ENCODE data around the gene TPSB2.

TPSB2 gene

GRCh38 chr16:1210461-1210860, 19.5 kb downstream of the TPSB2 start:
- H3K4me3 ChIP-seq (ENCODE audit: control insufficient read depth, low read depth, low read length) = no peak overlapping the region
- DNase-seq (ENCODE audit: low read depth) = no peak
- no peak for TF ChIP-seq CTCF (IDR thresholded peaks at IDR 0.05; ENCODE audit: control insufficient read depth, insufficient read depth, low read depth, low read length, missing control alignments)

- DNase-seq (ENCODE audit: low read depth) = no peak
- TF ChIP-seq CTCF (IDR thresholded peaks at IDR 0.05; ENCODE audit: control insufficient read depth, insufficient read depth, low read depth, low read length, missing control alignments) = no peak
- no peak overlapping the region for H3K4me3 ChIP-seq (ENCODE audit: control insufficient read depth, low read depth, low read length)
Observed at GRCh38 chr16:1209081-1209480, 20.9 kb downstream of the TPSB2 start.

DNA sequence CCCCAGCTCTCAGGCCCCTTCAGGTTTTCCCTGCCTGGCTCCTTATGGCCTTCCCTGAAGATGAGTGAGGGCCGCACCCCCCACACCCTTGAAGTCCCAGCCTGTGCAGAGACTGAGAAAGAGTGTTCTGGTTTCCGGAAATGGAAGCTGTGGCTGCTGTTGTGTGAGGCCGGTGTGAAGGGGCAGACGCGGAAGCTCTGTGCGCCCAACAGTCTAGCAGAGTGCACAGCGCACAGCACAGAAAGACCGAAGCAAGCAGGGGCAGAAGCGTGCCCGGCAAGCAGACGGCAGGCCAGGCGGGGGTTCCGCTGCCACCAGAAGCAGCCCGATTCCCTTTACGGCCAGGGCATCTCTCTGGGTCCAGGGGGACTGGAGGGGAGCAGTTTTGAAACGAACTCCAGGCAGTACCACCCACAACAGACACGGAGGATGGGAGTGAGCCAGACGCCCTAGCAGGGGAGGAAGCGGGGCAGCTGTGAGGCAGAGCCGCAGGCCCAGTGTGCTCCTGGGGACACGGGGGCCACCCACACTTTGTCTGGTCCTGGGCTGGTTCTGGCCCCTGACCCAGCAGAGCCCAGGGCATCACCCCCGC, 21.6 kb downstream of the TPSB2 start:
- no peak overlapping the region for H3K4me3 ChIP-seq (ENCODE audit: control insufficient read depth, low read depth, low read length)
- TF ChIP-seq CTCF (IDR thresholded peaks at IDR 0.05; ENCODE audit: control insufficient read depth, insufficient read depth, low read depth, low read length, missing control alignments) = no peak
- DNase-seq (ENCODE audit: low read depth) = no peak

DNA sequence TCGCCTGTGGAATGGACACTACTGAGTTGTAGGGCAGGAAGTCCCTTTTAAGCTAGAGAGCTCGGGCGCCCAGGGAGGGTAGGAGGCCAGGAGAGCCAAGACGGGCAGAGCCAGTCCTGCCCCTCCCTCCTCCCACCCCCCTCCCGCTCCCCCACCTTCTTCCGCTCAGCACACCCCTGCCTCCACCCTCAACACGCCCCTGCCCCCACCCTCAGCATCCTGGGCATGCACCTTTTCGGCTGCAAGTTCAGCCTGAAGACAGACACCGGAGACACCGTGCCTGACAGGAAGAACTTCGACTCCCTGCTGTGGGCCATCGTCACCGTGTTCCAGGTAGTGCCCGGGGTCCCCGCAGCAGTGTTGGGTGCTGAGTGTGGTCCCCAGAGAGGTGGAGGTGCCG, 23.2 kb downstream of the TPSB2 start:
- no peak for TF ChIP-seq CTCF (IDR thresholded peaks at IDR 0.05; ENCODE audit: control insufficient read depth, insufficient read depth, low read depth, low read length, missing control alignments)
- H3K4me3 ChIP-seq (ENCODE audit: control insufficient read depth, low read depth, low read length) = no peak overlapping the region
- DNase-seq (ENCODE audit: low read depth) = no peak

DNA sequence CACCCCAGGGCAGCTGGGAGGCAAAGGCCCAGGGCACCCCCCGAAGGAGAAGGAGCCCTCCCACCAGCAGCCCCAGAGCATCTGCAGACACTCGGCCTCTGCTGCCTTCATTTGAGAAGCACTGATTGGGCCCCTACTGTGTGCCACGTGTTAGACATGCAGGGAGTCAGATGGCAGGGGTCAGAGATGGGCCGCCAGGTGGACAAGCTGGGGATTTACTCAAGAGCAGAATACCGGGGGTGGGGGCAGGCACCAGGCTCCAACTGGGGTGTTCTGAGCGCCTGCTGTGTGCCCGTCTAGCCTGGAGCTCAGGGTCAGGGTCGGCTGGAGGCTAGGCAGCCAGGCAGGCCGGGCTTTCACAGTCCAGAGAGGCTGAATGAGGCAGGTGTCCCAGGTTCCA, 23.7 kb downstream of the TPSB2 start:
- DNase-seq (ENCODE audit: low read depth) = no peak
- TF ChIP-seq CTCF (IDR thresholded peaks at IDR 0.05; ENCODE audit: control insufficient read depth, insufficient read depth, low read depth, low read length, missing control alignments) = no peak
- no peak overlapping the region for H3K4me3 ChIP-seq (ENCODE audit: control insufficient read depth, low read depth, low read length)

DNA sequence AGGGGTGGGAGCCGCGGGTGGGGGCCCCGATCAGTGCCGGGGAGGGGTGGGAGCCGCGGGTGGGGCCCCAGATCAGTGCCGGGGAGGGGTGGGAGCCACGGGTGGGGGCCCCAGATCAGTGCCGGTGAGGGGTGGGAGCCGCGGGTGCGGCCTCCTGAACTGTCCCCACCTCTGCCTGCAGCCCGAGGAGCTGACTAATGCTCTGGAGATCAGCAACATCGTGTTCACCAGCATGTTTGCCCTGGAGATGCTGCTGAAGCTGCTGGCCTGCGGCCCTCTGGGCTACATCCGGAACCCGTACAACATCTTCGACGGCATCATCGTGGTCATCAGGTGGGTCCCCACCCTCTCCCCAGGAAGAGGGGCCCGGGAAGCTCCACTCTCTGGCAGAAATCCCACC, 25.1 kb downstream of the TPSB2 start:
- no peak for DNase-seq (ENCODE audit: low read depth)
- TF ChIP-seq CTCF (IDR thresholded peaks at IDR 0.05; ENCODE audit: control insufficient read depth, insufficient read depth, low read depth, low read length, missing control alignments) = no peak

DNA sequence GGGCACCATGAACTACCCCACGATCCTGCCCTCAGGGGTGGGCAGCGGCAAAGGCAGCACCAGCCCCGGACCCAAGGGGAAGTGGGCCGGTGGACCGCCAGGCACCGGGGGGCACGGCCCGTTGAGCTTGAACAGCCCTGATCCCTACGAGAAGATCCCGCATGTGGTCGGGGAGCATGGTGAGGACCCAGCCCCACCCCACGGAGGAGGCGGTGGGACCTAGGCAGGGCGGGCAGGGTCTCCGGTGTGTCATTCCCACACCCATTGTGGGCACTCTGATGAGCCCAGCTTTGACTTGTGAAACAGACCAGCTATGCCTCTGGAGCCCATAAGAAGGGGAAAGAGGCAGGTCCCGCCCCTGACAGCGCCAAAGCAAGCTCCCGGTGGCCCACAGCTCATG, 27.7 kb downstream of the TPSB2 start:
- TF ChIP-seq CTCF (IDR thresholded peaks at IDR 0.05; ENCODE audit: control insufficient read depth, insufficient read depth, low read depth, low read length, missing control alignments) = no peak
- H3K4me3 ChIP-seq (ENCODE audit: control insufficient read depth, low read depth, low read length) = no peak overlapping the region
- DNase-seq (ENCODE audit: low read depth) = no peak

More for the DNA sequence above, 25.1 kb downstream of the TPSB2 start:
- no peak overlapping the region for H3K4me3 ChIP-seq (ENCODE audit: control insufficient read depth, low read depth, low read length)

Measured in AG09309 (cell line).